ENCODE measurements around the gene CHMP5.

GRCh38 chr9:33270146-33270545 is 5.3 kb downstream of the CHMP5 start:
- TF ChIP-seq ATF3 (IDR thresholded peaks at IDR 0.05) = no peak
- no peak for TF ChIP-seq CEBPB (IDR thresholded peaks at IDR 0.05; ENCODE audit: low read depth)
- TF ChIP-seq EZH2 (IDR thresholded peaks at IDR 0.05) = no peak
- no peak for TF ChIP-seq CTCF (IDR thresholded peaks at IDR 0.05 in 2 of 3, conservative IDR thresholded peaks at IDR 0.05 in 1 of 3; ENCODE audit: borderline replicate concordance in 1 of 3, insufficient read depth in 1 of 3, low read depth in 2 of 3, low read length in 2 of 3)
- no peak for TF ChIP-seq REST (IDR thresholded peaks at IDR 0.05; ENCODE audit: low read depth)
- no peak for TF ChIP-seq POLR2A (IDR thresholded peaks at IDR 0.05; ENCODE audit: borderline replicate concordance, extremely low read depth, insufficient read depth, insufficient read length)
- TF ChIP-seq JUND (IDR thresholded peaks at IDR 0.05) = no peak
- no peak for TF ChIP-seq YY1 (IDR thresholded peaks at IDR 0.05; ENCODE audit: extremely low read depth, insufficient replicate concordance, low read depth, low read length)

Data from HCT116 (cell line).